ENCODE results near the gene MYO18B.

Gene MYO18B

DNA sequence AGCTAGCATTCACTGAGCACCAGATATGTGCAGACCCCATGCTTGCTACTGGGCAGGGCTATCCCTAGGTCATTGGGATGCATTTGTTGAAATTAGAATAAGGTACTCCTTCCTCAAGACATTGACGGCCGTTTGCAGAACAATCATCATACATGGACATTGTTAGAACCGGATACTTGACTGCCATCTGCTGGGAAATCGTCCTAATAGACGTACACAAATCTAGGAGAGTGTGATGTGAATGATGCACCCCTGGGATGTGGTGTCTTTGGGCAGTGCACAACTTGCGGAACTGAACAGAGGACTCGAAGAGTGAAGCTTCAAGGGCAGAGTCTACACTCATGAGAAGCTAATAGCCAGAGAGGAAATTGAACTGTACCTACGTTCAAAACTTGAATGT is 35.9 kb downstream of the MYO18B start:
- DNase-seq: peak; percentile 22

- DNase-seq: no peak
Measured at GRCh38 chr22:25779426-25779825, 37.4 kb downstream of the MYO18B start.

DNA sequence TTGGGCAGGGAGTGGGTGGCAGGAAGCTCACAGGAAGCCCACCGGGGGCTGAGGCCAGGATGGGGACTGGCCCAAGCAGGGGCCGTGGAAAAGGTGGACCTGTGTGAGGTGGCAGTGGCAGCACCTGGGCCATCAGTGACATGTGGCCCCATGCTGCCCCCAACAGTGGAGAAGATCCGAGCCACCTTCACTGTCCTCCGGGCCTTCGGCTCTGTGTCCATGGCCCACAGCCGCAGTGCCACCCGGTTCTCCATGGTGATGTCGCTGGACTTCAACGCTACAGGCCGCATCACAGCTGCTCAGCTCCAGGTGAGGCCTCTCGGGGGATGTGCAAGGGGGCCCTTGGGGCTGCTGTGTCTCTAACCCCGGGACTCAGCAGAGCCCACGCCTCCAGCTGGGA is 37.9 kb downstream of the MYO18B start:
- DNase-seq: no peak

DNA sequence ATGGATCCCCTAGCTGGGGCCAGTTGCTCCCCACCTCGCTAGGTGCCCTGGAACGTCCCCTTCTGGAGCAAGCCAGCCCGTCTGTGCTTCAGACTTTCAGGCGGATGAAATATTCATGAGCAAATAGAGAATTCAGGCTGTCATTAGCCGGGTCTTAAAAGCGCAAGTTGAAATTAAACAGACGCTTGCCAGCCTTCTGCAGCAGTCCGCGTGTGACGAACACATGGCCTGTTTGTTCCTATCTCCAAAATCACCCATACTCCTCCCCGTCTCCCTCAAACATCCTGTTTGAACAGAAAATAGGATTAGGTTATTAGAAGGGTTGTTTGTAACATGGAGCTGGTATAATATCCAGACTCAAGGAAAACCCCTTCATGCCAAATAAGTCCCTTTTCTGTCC is 38.7 kb downstream of the MYO18B start:
- no peak for DNase-seq

DNA sequence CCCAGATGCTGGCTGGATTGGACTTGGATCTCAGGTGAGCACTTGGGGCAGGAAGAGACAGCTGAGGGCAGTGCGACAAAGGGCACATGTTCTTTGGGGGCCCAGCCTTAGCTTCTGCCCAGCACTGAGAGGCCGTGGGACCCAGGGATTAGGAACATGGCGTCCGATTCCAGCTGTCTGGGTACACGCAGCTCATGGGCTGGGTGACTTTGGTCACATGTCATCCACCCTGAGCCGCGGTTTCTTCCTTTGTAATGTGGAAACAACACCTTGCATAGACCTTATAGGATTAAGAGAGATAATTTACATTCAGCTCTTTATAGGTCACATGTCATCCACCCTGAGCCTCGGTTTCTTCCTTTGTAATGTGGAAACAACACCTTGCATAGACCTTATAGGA is 39.8 kb downstream of the MYO18B start:
- DNase-seq: no peak

GRCh38 chr22:25782831-25783230 is 40.8 kb downstream of the MYO18B start:
- DNase-seq: no peak

GRCh38 chr22:25783856-25784255 is 41.9 kb downstream of the MYO18B start:
- no peak for DNase-seq

DNA sequence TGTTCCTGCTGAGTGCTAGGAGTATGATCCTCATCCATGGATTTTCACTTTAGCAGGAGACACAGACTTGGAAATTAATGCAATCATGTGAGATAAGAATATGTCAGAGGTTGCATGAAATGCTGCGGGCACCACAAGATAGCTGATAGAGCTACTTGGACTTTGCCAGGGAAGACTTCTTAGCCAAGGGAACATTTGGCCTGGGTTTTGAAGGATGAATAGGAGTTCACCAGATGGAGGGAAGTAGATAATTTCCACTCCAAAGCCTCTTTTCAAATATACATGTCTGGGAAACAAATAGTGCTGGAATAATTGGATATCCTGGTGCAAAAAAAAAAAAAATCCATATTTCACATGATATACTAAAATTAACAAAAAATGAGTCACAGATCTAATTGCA is 44.2 kb downstream of the MYO18B start:
- DNase-seq: no peak

- DNase-seq: no peak
Measured at GRCh38 chr22:25791556-25791955, 49.6 kb downstream of the MYO18B start.

DNA sequence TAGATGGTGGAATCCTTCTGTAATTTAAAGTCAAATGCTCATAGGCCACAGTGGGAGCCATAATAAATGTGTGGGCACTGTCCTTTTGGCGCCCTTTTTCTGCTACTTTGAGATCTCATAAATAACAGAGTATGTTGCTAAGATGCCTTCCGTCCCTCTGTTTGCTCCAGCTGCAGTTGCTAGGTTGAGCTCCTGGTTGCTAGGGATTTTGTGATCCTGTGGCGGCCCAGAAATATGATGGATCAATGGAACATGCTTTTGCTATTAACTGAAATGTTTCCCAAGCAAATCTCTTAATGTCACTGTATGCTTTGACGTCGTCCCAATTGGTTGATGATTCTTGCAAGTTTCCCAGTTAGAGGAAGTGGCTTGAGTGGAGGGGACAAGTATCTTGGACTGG is 53.5 kb downstream of the MYO18B start:
- DNase-seq: no peak

GRCh38 chr22:25797498-25798290 is 55.7 kb downstream of the MYO18B start:
- no peak for DNase-seq

DNA sequence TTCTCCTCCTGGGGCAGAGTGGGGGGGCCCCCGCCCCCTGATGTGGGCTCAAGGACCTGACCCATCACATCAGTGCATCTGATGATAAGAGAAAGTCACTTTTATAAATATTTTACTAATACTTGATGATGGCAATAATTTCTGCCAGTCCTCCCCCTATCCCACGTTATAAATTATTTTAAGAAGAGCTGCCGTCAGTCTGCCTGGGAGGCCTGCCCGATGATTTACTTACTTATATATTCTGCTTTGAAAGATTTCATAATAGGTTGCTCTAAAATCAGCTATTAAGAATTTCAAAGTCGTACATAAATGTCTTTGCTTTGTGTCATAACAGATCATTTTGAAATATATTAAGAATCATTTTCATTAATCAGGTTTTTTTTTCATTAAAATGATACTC is 58.8 kb downstream of the MYO18B start:
- DNase-seq: no peak

GRCh38 chr22:25802018-25802417 is 60.0 kb downstream of the MYO18B start:
- no peak for DNase-seq

GRCh38 chr22:25804676-25805075 is 62.7 kb downstream of the MYO18B start:
- no peak for DNase-seq

- DNase-seq: no peak
Measured at GRCh38 chr22:25806579-25806978, 64.6 kb downstream of the MYO18B start.

- DNase-seq: no peak
Measured at GRCh38 chr22:25814685-25815084, 72.7 kb downstream of the MYO18B start.

DNA sequence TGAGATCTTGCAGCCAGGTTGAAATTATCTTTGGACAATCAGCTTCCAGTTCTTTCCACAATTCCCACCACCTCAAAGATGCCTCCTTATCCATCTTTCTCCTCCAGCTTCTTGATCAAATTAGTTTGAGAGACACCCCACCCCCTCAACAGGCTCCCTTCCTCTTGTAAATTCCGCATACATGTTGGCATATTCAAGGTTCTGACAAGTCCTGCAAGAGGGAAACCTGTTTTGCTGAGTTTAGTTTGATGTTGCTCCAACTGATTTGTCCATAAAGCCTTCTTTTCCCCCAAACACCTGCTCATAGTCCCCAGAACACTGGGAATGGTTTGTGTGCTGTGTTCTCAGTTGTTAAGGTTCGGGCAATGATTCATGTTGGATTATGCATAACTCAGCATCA is 73.6 kb downstream of the MYO18B start:
- no peak for DNase-seq

GRCh38 chr22:25816522-25817059 is 74.6 kb downstream of the MYO18B start:
- no peak for DNase-seq

DNA sequence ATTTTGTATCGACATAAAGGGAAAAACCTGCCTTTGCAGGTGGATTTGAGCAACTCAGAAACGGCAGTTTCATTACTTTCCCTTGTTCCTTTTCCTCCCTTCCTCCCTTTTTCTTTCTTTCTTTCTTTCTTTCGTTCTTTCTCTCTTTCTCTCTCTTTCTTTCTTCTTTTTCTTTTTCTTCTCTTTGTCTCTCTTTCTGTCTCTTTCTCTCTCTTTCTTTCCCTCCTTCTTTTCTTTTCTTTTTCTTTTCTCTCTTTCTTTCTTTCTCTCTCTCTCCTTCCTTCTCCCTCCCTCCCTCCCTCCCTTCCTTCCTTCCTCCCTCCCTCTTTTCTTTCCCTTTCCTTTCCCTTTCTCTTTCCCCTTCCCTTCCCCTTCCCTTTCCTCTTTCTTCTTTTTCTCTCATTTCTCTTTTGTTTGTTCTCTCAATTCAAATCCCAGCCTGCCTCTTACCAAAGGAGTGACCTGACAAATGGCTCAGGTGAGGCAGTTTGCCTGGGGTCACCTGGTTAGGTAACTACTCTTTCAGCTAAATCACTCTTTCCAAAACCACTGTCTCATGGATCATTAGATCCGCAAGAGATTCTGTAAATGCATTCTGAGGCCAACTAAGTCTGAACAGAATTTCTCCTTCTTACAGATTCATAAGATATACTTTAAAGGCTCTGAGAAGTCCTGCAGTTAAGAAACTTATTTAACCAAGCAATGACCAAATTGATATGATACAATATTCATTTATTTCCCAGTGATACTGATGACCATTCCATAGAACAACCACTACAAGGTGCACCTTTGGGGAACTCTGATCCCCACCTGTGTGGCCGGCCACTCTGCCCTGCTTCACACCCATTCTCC is 75.3 kb downstream of the MYO18B start:
- no peak for DNase-seq

- no peak for DNase-seq
Measured at GRCh38 chr22:25818541-25818940, 76.6 kb downstream of the MYO18B start.

- no peak for DNase-seq
Measured at GRCh38 chr22:25822344-25822743, 80.4 kb downstream of the MYO18B start.

DNA sequence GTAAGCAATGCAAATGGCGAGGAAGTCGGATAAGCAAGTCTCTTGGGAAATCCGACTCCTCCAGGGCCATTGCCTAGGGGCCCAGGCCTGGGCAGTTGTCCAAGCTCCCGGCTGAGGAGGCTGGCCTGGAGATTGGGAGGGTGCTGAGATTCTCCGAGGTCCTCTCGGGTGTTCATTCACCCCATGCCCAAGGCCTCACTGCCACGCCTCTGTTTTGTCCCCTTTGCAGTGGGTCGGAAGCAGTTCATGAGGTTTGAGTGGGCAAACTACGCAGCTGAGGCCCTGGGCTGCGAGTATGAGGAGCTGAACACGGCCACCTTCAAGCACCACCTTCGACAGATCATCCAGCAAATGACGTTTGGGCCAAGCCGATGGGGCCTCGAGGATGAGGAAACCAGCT is 81.3 kb downstream of the MYO18B start:
- DNase-seq: no peak

DNA sequence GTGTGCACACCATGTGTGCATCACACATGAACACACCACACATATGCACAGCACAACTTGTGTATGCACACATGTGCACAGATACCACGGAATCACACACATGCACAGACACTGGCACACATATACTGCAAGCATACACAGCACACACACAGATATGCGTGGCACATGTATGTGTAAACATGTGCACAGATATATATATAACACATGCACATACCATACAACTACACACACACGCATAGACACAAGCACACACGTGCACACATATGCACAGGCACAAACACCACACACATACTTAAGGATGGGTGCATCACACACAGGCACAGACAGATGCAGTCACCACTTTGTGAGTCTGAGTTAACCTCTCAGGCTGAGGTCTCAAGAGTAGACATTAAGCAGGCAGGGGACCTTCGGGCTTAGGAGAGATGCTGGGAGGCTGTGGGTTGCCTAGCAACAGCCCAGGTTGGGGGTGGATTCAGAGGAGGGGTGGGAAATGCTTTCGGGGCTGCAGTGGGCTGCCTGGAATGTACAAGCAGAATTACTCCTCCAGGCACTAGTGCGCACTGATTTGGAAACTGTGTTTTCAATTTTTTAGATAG is 82.9 kb downstream of the MYO18B start:
- DNase-seq: no peak

DNA sequence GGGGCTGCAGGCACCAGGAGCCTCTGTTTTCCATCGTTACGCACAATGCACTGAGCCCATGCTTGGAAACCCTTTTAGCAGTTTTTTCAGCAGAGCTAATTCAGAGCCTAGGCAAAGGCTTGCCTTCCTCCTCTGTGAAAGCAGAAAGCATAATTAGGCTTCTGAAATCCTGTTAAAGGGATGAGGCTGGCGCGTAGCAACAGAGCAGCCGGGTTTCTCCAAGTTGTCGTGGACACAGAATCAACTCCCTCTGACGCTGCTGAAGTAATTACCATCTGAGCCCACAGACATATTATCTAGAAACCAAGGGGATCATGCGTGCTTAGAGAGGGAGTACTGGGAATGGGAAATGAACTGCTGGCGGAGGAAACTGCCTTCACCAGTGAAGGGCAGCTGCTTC is 85.4 kb downstream of the MYO18B start:
- no peak for DNase-seq
